Suppressor macrophage treated with lipopolysaccharide for 4 hours (primary cell): ENCODE data around the gene REC8.
"Not testable (repeated sequence)": the region's sequence is repeated elsewhere in the genome, so short reads cannot be mapped to it uniquely, and the experiment has no call there.

Source experiments
- DNase-seq: peaks from one replicate; pipeline ENCODE4 v3.0.0-alpha.2; 2020

Gene REC8

DNA sequence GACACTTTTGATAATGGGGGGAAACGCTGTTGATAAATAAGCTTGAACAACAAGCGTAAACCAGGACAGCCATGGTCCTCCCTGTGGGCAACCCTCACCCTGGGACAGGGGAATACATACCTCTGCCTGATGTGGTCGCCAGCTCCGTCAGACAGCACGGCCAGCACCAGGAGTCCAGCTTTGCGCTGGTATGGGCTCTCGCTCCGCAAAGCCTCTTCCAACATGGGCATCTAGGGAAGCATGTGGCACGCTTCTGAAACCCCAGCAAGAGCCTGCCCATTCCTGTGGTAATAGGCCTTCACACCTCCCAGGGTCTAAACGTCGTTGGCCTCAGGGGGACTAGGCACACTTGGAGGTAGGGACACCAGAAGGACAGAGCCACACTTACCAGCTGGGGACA, 13.9 kb downstream of the REC8 start:
- DNase-seq, result no peak

DNA sequence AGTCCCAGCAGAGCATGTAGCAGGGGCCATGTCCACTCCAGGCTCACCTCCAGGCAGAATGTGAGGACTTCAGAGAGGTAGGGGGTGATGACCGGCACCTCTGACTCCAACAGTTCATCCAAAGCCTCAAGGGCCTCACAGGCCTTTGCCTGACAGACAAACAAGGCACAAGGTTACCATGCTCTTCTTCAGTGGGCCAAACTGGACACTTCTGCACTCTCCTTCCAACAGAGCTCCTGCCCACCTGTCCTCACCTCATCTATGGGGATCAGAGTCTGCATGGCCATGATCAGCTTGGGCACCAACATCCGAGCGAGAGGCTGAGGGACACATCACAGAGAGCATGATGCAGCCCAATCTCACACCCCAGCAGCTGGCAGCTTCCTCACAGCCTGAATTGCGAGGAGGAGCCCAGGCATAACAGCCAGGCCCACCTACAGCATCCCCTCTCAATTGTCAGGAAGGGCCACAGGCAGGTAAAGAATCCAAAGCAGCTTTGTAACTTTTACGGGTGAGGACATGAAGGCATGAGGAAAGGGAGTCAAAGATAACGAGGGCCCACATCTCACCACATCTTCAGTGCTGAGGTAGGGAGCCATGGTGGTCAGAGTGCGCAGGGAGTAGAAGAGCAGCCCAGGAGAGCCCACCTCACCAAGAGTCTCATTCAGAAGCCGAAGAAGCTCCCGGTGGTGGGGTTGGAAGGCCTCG, 15.1 kb downstream of the REC8 start:
- DNase-seq, result no peak

DNA sequence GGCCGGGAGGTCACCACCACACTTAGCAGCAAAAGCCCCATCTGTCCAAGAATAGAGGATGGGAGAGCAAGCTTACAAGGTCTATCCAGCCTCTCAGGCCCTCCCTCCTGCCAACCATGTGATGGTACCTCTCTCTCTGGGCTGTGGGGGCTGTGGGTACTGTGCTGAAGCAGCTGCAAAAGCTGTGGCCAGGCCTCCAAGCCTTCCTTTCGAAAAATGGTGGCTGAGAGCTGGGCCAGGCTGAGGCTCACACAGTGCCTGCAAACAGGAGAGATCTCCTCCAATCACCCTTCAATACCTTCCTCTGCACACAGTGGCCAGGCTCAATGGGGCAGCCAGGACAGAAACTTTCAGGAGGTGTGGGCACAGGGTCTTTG, 15.6 kb downstream of the REC8 start:
- DNase-seq, result no peak

DNA sequence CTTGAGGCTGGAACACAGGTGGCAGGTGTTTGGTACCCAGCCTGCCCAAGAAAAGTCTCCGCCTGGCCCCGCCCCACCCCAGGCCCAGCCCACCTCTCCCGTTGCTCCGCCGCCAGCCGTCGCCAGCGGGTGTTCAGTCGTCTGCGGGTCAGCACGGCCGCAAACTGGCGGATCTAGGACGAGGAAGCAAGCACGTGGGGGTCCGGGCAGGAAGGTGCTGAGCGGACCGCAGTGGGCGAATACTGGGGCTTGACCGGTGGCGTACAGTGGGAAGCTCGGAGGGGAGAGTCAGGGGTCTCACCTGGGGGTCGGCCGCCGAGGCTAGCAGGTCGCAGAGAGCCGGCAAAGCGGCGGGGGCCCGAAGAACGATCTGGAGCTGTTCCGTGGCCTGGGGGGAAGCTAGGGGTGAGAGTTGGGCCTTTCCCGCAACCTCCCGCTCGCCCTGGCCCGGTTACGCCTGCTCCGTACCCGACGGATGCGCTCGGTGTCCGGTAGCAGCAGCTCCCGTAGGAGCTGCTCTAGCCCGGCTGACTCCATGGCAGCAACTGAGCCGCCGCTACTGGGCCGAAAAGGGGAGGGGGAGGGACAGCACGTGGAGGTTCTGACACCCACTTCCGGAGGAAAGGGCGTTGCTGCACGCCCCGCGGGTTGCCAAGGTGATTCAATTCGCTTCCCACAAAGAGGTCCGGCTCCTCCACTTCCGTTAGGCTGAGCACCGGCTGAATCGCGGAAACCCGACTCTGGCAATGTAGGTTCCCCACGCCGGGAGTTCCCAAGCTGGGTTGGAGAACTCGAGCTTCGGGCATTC, 16.6 kb downstream of the REC8 start, which contains the start of gene IPO4:
TSS of gene IPO4 (minus strand) at position 566 of the 808 bp plus-strand sequence. CDS start at position 537, 29 bp downstream.
- DNase-seq, result peak; percentile 98

DNA sequence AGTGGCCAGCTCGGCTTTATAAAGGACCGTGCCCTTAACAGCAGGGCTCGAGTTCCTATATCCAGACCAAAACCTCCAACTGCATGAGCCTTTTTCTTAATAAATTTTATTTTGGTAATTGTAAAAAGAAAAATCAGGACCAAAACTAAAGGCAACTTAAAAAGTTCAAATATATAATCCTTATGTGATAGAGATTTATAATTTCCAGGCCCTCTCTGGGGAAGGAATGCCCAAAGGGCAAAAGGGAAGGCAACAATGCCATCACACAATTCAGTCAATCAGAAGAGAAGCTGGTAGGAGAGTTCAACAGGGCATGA, 17.1 kb downstream of the REC8 start:
- DNase-seq, result no peak

DNA sequence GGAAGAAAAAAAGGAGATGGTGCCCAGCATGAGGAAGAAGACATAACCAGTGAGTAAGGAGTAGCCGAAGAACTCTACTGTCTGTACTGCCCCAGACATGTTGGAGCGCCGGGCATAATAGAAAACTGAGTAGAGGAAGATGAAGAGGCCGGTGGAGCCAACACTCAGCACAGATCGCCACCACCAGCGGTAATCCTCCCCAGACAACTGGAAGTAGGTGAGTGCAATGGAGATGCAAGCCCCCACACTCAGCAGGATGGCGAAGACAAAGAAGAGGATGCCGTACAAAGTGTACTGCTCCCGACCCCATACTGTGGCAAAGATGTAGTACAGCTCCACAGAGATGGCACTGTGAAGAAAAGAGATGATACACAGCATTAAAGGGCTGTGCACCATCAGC, 17.6 kb downstream of the REC8 start:
- DNase-seq, result no peak

DNA sequence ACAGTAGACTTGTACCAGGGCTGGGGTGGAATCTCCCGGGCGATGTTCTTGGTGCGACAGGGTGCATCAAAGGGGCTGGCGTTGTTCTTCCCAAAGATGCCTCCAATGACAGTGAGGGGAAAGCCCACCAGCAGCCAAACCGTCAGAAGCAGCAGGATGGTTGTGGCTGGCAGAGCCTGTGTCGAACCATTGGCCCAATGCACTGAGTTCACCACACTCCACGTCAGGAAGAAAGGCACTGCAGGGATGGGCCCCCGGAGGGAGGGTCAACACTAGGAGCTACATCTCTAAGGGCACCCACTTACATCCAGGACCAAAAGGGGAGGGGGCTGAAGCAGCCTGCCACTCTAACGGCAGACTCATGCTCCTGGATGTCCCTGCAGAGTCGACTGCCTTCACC, 18.5 kb downstream of the REC8 start:
- no peak for DNase-seq

DNA sequence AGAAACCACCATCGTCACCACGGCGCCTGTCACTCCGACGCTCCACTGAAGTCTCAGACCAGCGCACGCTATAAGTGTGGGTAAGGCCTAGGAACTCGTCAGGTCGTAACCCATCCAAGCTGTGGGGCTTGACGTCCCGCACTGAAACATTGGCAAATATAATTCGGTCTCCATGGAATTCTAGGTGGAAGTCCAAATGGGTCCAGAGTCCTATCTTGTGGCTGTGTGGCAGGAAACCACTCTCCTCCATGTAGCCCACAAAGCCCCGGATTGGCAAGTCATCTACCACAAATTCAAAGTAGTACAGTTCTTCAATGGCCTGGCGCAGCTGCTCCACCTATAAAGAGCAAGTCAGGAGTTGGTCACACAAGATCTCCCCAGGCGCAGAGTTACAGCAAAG, 21.1 kb downstream of the REC8 start:
- DNase-seq, result no peak

DNA sequence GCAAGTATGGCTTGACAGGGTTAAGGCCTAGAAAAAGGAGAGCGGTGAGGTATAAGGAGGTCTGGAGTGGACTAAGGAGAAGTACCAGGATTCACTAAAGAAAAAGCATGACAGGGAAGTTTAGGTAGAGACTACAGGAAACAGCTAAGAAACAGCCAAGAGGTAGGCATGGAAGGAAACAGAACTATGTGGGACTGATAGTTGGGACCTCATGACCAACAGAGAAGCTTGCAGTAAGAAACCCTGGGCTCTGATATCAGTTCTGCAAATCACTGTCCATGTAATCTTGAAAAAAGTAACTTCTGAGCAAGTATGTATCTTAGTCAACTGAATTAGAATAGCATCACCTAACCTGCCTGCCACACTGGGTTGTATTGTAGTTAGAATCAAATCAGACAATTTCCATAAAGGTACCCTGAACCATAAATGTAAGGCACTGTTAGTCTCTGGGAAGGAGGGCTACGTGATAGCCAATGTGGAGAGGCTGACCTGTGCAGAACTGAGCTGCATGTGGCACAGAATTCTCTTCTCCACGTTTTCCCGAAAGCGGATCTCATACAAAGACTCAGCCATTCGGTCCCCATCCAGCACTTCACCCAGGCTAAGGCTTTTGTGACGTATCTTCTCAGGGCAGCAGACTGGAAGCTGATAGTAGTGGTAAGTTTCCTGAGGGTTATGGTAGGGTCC, 22.4 kb downstream of the REC8 start:
- DNase-seq, result peak; percentile 11

DNA sequence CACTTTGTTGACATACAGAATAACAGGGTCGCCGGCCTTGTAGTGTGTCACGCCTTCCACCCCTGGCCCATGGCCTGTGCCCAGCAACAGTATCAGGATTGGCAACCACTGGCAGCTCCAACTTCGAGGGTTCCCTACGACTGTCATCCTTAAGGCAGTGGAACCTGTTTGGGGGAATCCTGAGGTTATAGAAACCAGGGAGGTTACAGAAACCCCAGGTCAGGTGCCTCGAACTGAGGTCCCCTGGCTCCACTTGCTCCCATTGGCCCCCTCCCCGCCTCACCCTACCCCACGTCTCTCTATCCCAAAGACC, 22.9 kb downstream of the REC8 start:
- no peak for DNase-seq

DNA sequence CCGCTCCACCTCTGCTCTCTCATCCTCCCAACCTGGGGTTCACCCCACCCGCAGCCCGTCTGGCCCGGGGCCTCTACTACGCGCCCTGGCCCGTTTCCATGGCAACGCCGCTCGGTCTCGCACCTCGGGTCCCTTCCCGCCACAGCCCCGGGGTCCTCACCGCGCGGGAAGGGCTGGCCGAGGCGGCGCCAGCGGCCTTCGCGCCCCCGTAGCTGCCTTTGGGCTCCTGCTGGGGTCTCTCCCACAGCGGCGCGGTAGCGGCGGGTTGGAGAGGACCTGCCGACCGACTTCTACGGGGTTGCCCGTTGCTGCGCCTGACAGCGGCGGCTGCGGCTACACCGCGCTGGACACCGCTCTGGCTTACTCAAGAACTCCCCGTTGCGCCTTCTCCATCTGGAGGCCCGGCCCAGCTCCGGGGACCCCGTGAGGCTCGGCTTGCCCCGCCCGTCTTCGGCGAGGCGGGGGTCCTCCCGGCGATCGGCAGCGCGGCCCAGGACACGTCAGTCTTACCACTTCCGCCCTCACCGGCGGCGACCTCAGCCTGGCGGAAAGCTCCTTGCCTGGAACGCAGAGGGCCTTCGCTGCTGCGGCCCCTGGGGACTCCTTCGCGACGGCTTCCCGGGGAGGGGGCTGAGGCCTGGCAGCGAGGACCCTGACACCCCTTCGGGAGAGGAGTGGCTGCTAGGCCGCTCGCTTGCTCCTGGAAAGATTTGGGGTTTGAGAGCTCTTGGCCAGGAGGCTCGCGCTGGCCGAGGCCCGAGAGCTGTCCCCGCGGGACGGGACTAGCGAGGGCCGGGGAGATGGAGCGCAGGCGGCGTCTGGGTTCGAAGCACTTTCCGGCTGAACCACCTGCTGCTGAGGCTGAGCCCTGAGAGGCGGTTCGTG, 23.5 kb downstream of the REC8 start, which contains the start of gene TM9SF1:
TSS of gene TM9SF1 (minus strand) at position 256 of the 885 bp plus-strand sequence. CDS start 422 bp downstream, outside the sequence.
- DNase-seq, result peak; percentile 89

DNA sequence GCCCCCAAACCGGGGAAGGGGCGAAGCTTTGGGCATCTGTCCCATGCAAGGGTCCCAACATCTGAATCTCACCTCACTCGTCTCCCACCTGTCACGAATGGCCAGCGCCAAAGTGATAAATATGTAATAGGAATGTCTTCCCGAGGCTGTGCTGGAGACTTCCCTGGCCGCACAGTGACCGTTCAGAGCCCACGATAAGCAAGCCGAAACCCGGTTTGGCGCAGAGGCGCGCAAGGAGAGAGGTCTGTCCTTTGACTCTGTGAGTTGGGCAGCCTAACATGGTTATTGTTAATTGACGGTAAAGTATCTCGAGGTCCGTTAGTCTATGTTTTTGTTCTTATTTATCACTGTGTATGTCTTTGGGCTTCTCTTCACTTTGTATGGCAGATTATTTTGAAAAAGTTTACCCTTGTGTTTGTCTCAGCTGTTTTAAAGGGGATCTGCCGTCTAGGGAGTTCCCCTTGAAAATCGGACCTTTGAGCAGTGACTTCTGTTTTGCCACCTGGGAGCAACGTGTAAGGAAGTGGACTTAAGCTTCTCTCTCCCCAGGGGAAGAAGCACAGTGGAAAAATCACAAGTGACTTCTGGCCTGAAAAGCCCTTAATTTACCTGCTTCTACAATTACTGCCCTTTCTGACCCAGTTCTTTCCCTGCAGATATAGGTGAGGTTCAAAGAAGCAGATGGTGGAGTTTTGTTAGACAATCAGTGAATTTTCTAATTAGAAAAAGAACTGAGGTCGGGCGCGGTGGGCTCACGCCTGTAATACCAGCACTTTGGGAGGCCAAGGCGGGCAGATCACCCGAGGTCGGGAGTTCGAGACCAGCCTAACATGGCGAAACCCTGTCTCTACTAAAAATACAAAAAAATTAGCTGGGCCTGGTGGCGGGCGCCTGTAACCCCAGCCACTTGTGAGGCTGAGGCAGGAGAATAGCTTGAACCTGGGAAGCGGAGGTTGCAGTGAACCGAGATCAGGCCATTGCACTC, 24.5 kb downstream of the REC8 start:
- peak; percentile 29 for DNase-seq

DNA sequence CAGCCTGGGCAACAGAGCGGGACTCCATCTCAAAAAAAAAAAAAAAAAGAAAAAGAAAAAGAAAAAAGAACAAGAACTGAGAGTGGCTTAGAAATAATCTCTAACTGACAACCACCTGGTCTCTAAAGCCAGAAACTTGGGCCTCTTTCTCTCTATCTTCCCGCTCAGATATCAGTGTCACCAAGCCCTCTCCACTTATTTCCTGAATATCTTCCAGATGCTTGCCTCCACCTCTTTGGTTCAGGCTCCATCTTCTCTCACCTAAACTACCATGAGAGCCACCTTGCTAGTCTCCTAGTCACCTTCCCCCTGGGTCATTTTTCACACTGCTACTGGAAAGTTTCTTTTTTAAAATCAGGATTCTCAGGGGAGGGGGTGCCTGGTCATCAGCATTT, 25.2 kb downstream of the REC8 start:
- no peak for DNase-seq

DNA sequence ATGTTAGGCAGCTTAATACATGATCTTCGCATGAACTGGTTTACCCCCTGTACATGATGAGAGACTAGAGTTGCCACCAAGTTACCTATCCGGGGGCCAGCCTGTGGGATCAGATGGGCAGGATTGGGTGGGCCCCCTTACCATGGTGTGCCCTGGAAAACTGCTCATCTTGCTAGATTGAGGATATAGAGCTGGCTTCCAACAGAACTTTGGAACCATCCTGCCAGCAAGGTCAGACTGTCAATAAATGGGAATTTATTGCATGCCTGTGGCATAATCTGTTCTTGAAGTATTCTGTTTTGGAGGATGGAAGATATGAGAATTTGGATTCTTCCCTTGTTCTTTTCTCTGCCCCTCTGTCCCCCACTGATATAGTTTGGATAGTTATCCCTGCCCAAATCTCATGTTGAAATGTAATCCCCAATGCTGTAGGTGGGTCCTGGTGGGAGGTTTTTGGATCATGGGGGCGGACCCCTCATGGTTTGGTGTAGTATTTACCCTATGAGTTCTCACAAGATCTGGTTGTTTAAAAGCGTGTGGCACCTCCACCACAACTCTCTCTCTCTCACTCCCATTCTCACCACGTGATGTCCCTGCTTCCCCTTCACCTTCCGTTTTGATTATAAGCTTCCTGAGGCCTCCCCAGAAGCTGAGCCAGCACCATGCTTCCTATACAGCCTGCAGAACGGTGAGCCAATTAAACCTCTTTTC, 27.1 kb downstream of the REC8 start:
- no peak for DNase-seq

DNA sequence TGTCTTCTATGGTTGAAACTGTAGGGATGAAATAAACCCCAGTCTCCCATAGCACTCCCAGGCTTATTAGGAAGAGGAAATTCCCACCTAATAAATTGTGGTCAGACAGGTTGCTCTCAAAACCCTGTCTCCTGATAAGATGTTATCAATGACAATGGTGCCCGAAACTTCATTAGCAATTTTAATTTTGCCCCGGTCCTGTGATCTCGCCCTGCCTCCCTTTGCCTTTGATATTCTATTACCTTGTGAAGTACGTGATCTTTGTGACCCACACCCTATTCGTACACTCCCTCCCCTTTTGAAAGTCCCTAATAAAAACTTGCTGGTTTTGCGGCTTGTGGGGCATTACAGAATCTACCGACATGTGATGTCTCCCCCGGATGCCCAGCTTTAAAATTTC, 30.7 kb downstream of the REC8 start:
- not testable (repeated sequence) for DNase-seq

DNA sequence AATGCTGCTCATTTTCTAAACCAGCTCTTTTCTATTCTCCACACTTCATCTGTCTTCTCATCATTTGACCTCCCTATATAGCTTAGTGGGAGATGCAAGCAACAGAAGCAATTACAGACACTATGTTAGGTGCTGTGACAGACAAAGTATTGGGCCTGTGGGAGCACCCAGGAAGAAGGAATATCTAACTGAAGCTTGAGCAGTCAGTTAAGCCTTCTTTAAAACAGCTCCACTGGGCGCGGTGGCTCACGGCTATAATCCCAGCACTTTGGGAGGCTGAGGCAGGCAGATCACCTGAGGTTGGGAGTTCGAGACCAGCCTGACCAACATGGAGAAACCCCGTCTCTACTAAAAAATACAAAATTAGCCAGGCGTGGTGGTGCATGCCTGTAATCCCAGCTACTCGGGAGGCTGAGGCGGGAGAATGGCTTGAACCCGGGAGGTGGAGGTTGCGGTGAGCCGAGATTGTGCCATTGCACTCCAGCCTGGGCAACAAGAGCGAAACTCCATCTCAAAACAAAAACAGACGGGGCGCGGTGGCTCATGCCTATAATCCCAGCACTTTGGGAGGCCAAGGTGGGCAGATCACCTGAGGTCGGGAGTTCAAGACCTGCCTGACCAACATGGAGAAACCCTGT, 31.5 kb downstream of the REC8 start:
- not testable (repeated sequence) for DNase-seq

DNA sequence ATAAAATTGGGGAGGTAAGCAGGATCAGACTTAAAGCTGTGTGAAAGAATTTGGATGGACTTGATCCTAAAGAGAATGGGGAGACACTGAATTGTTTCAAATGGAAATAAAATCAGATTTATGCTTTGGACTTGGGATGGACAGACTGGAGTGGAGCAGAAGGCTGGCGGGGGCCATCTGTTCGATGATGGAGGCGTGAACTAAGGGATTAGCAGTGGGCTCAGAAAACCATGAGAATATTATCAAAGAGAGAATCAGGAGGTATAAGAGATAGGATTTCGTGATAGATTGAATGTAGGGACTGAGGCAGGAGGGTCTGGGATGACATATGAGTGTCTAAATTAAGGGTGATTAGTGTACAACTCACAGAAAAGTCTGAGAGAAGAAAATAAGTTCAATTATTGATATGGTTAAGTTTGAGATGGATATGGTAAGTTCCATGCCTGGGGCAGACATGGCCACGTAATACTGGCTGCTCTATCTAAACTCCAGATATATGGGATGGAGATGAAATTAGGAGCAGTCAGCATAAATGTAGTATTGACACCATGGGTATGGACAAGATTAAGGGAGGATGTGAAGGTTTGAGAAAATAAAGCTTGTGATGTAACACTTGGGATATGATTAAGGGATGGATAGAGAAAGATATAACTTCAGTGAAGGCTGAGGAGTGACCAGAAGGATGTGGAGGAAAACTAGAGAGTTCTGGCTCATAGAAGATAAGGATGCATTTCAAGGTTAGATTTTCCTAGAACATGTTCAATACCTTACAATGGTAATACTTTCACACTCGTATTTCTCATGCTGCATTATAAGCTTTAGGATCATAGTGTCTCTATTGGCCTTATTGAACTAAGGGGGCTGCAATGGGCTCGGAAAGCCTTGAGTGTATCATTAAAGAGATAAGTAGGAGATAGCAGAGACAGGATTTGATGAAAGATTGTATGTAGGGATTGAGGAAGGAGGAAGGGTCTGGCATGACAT, 32.6 kb downstream of the REC8 start:
- no peak for DNase-seq

DNA sequence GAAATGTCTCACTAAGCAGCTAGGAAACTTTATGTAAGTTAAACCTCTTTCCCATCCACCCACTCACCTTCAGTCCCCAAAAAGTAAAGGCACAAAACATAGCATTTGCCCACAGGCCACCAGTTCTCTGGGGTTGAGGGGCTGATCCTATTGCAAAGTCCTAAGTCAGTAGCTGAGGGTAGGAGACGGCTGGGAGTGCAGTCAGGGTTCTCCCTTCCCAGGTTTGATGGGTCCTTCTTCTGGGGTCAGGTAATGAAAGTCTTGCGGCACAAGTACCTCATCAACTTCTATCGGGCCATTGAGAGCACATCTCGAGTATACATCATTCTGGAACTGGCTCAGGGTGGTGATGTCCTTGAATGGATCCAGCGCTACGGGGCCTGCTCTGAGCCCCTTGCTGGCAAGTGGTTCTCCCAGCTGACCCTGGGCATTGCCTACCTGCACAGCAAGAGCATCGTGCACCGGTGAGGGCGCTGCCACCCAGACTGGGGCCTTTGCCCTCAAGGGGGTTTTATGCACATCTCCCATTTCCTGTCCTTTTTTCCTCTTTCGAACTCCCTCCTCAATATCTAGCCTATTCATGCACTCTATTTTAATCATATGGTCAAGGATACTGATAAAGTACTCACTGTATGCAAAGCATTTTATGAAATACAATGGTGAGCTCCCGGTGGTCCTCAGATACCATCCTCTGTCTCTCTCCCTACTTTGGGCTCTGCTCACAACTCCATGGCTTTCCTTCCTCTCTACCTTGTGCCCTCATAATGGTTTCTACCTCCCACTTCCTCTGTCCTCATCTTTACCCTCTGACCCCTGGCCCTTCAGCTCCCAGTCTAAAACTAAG, 34.6 kb downstream of the REC8 start:
- no peak for DNase-seq
